ENCODE measurements around the gene CNNM1. TPM values are rescaled to one million over a fixed set of nuclear protein-coding genes. Genes with fewer than 3 reads are reported as not detected.

Gene CNNM1
- total and polyA plus RNA-seq, 12 donors = 0.01 to 0.24 (median 0.10) TPM; not detected in 4

DNA sequence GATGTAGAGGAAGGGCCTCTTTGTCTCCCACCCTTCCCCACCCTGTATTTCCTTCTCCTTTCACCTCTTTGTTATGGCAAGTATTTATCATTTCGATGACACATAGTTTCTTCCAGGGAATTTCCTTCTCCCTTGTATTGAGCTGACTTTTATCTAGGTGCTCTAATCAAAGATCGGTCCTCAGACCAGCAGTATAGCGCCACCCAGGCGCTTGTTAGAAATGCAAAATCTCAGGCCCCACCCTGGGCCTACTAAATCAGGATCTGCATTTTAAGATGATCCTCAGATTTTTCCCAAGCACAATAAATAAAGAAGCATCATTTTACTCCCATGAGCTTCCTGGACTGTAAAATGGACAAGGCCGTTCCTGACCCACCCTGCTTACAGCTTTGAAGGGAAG, 113.2 kb downstream of the CNNM1 start:
- Histone ChIP-seq H3K4me1 (no peaks in the 10 kb centered on the region), H3K27ac (no peak overlapping the region), H3K36me3 (peaks cover 0 to 10% (median 0%) of the 10 kb centered on the region in 9 donors), H3K27me3 (peaks cover 0 to 9% (median 0%) of the 10 kb centered on the region in 7 donors), H3K9me3 (no peaks in the 10 kb centered on the region), H3K4me3 (no peak overlapping the region)
- no peak for DNase-seq
- no peak for ATAC-seq
- 75 to 79% methylated on average over 5 of the region's 5 CpGs for WGBS, 2 donors
- intact Hi-C loops (cut with DNase I) = loop anchor here in 2 of 10 donors (10.0 kb wide), 1 partner anchor 272 kb away; no protein-coding TSS in a partner anchor
- TF ChIP-seq, protein P1, sequence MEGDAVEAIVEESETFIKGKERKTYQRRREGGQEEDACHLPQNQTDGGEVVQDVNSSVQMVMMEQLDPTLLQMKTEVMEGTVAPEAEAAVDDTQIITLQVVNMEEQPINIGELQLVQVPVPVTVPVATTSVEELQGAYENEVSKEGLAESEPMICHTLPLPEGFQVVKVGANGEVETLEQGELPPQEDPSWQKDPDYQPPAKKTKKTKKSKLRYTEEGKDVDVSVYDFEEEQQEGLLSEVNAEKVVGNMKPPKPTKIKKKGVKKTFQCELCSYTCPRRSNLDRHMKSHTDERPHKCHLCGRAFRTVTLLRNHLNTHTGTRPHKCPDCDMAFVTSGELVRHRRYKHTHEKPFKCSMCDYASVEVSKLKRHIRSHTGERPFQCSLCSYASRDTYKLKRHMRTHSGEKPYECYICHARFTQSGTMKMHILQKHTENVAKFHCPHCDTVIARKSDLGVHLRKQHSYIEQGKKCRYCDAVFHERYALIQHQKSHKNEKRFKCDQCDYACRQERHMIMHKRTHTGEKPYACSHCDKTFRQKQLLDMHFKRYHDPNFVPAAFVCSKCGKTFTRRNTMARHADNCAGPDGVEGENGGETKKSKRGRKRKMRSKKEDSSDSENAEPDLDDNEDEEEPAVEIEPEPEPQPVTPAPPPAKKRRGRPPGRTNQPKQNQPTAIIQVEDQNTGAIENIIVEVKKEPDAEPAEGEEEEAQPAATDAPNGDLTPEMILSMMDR (IDR thresholded peaks at IDR 0.05) = no peak

DNA sequence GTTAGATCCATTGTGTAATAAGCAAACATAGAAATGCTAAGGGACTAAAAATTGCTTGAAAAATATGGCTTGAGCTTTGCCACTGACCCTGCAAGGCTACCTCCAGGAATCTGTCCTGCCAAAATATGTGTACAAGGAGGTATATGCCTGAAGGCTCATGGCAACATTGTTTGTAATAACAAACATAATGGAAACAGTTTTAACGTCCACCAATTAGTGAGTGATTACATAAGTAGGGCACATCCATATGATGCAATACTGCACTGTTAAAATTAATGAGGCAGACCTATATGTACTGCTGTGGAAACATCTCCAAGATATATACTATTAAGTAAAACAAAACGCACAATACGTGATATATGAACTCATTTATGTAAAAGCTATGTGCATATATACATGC, 114.3 kb downstream of the CNNM1 start:
- intact Hi-C loops (cut with DNase I) = loop anchor here in 2 of 10 donors (10.0 kb wide), 1 partner anchor 271 kb away; no protein-coding TSS in a partner anchor
- Histone ChIP-seq H3K4me1 (no peaks in the 10 kb centered on the region), H3K4me3 (no peak overlapping the region), H3K36me3 (no peaks in the 10 kb centered on the region), H3K27ac (no peak overlapping the region), H3K27me3 (peaks cover 0 to 11% (median 0%) of the 10 kb centered on the region in 7 donors), H3K9me3 (no peaks in the 10 kb centered on the region)
- ATAC-seq (no peak), DNase-seq (no peak)
- 79 to 84% methylated on average over 3 of the region's 3 CpGs for WGBS, 2 donors
- TF ChIP-seq, protein P1 (IDR thresholded peaks at IDR 0.05) = no peak

Other genes starting within 250 kb of the CNNM1 start
- under 1 TPM in 4 of 10 donors, not detected in 6; 0.07 to 0.24 (median 0.13) TPM for gene HPSE2, start 93.5 kb upstream of the CNNM1 start, total RNA-seq
- under 1 TPM; 0.04 to 0.22 TPM for gene HPSE2, start 93.5 kb upstream of the CNNM1 start, polyA plus RNA-seq
- 100 to 1,000 TPM; 362 to 669 (median 586) TPM for gene GOT1, start 101.3 kb downstream of the CNNM1 start, total RNA-seq
- gene GOT1, start 101.3 kb downstream of the CNNM1 start, polyA plus RNA-seq = 100 to 1,000 TPM; 114 to 344 TPM
- gene NKX2-3, start 203.6 kb downstream of the CNNM1 start, total RNA-seq = not detected
- gene NKX2-3, start 203.6 kb downstream of the CNNM1 start, polyA plus RNA-seq = not detected